Kidney epithelial cell (primary cell): ENCODE results near the gene LBHD2. TPM values are rescaled to one million over a fixed set of nuclear protein-coding genes. Genes with fewer than 3 reads are reported as not detected.

ENCODE experiments used
- DNase-seq: peaks from one replicate; pipeline ENCODE4 v3.0.0-alpha.2; 2010; ENCODE audit warnings: low read depth
- H3K27me3 ChIP-seq: 2 replicates; pipeline ENCODE4 v1.6.0; 2011; ENCODE audit warnings: low read length; ENCODE audit not compliant: control insufficient read depth, insufficient read depth
- H3K36me3 ChIP-seq: 2 replicates; pipeline ENCODE4 v1.5.1; 2011; ENCODE audit warnings: low read length; ENCODE audit not compliant: control insufficient read depth, insufficient read depth
- H3K4me3 ChIP-seq: 2 replicates; pipeline ENCODE4 v1.5.1; 2011; ENCODE audit warnings: low read depth, mild to moderate bottlenecking, control low read depth, low read length
- total RNA-seq: library from RNA; depleted of rRNA; stranded (reverse); fragments of >200 nt; gene quantifications from 2 replicates; pipeline ENCODE4 v1.2.3, GENCODE V29; 2015
- TF ChIP-seq, protein P1 (sequence below): IDR thresholded peaks from 2 replicates; pipeline ENCODE4 v1.5.1; 2011; ENCODE audit warnings: mild to moderate bottlenecking, moderate library complexity, low read length, control low read depth, inconsistent platforms; ENCODE audit not compliant: insufficient read depth, poor library complexity, severe bottlenecking

The LBHD2 gene
- total RNA-seq, 1 donor from 2014 or later: not detected

DNA sequence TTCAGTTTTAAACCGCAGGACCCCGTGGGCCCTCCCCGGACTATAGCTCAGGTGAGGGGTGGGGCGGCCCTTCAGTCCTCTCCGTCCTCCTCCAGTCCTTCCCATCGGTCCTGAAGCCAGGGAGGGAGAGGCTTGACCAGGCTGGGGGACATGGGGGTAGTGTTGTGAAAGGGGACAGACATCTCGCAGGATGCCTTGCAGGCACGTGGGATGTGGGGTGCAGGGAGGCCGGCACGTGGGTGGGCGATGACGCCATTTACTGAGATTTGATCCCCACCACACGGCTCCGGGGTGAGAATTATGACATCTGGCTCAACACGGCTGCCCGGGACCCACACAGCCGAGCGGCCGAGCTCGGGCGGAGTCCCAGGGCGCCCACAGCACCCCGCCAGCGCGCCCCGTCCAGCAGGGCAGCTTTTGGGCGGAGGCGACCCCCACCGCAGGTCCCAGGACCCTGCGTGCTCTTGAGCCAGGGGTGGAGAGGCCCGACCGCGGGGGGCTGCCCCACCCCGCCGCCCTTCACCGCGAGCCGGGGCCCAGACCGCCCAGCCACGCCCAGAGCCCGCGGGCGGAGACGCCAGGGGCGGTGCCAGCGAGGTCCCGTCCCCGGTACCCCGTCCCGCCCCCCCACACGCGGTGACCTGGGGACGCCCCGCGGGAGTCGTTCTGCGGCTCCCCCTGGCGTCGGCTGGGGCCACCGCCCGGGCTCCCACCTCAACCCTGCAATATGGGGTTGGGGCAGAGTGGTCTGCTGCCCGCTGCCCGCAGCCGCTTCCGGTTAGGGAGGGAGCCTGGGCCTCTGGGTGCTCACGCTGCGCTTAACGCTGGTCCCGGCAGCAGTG is 7.3 kb downstream of the LBHD2 start:
- Histone ChIP-seq H3K27me3 (no peaks in the 10 kb centered on the region), H3K4me3 (peak overlapping the region; percentile 29), H3K36me3 (no peaks in the 10 kb centered on the region)
- TF ChIP-seq, protein P1, sequence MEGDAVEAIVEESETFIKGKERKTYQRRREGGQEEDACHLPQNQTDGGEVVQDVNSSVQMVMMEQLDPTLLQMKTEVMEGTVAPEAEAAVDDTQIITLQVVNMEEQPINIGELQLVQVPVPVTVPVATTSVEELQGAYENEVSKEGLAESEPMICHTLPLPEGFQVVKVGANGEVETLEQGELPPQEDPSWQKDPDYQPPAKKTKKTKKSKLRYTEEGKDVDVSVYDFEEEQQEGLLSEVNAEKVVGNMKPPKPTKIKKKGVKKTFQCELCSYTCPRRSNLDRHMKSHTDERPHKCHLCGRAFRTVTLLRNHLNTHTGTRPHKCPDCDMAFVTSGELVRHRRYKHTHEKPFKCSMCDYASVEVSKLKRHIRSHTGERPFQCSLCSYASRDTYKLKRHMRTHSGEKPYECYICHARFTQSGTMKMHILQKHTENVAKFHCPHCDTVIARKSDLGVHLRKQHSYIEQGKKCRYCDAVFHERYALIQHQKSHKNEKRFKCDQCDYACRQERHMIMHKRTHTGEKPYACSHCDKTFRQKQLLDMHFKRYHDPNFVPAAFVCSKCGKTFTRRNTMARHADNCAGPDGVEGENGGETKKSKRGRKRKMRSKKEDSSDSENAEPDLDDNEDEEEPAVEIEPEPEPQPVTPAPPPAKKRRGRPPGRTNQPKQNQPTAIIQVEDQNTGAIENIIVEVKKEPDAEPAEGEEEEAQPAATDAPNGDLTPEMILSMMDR: peak; percentile 27
- no peak for DNase-seq

GRCh38 chr14:103091883-103092222 is 7.8 kb downstream of the LBHD2 start:
- no peak for DNase-seq
- Histone ChIP-seq H3K36me3 (no peaks in the 10 kb centered on the region), H3K4me3 (peak overlapping the region; percentile 29), H3K27me3 (no peaks in the 10 kb centered on the region)
- TF ChIP-seq, protein P1: no peak

- Histone ChIP-seq H3K36me3 (no peaks in the 10 kb centered on the region), H3K4me3 (no peak overlapping the region), H3K27me3 (peaks cover 7% of the 10 kb centered on the region)
- TF ChIP-seq, protein P1: no peak
- DNase-seq: no peak
Measured at GRCh38 chr14:103093856-103094405, 9.9 kb downstream of the LBHD2 start.

- TF ChIP-seq, protein P1: no peak
- H3K27me3 ChIP-seq: peaks cover 7% of the 10 kb centered on the region
Measured at GRCh38 chr14:103094406-103095209, 10.6 kb downstream of the LBHD2 start, which contains the start of gene EXOC3L4. Gene EXOC3L4 (plus strand): TSS chr14:103094725. CDS start chr14:103100220, 5,495 bp downstream.

GRCh38 chr14:103095210-103095778 is 11.3 kb downstream of the LBHD2 start:
- no peaks in the 10 kb centered on the region for H3K36me3 ChIP-seq
- H3K27me3 ChIP-seq: peaks cover 7% of the 10 kb centered on the region
- DNase-seq: no peak
- no peak overlapping the region for H3K4me3 ChIP-seq
- TF ChIP-seq, protein P1: no peak

More at GRCh38 chr14:103094406-103095209, 10.6 kb downstream of the LBHD2 start, which contains the start of gene EXOC3L4:
- Histone ChIP-seq H3K36me3 (no peaks in the 10 kb centered on the region), H3K4me3 (no peak within 1 kb of the TSS)
- no peak for DNase-seq
